ENCODE data around the gene NTM. TPM values are rescaled to one million over a fixed set of nuclear protein-coding genes. Genes with fewer than 3 reads are reported as not detected.

The NTM gene
- total RNA-seq, 3 donors from 2014 or later, result not detected

DNA sequence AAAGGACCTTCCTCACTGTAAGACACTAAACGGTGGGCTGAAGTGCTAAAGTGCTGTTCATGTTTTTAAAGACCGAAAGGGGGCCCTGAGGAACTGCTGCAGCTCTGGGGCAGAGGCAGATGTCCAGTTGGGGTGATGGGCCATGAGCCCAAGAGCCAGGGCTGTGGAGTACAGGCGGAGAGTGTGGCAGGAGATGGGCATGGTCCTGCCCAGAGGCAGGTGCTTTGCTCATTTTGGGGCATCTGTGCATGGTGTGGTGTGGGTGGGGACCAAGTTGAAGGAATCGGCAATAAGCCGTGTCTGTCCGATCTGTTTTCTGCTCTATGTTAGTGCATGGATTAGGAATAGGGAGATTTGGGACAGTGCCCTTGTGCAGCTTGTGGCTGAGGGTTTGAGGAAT, 258.3 kb downstream of the NTM start:
- H3K4me3 Mint-ChIP-seq, result no peak overlapping the region
- peaks cover 2% of the 10 kb centered on the region for H3K9me3 Mint-ChIP-seq
- ATAC-seq, result no peak
- peaks cover 10% of the 10 kb centered on the region for H3K27me3 Mint-ChIP-seq (ENCODE audit: low read depth)
- H3K36me3 Mint-ChIP-seq (ENCODE audit: insufficient read depth), result no peaks in the 10 kb centered on the region
- no peak for DNase-seq
- H3K4me1 Mint-ChIP-seq (ENCODE audit: low read depth), result no peaks in the 10 kb centered on the region

DNA sequence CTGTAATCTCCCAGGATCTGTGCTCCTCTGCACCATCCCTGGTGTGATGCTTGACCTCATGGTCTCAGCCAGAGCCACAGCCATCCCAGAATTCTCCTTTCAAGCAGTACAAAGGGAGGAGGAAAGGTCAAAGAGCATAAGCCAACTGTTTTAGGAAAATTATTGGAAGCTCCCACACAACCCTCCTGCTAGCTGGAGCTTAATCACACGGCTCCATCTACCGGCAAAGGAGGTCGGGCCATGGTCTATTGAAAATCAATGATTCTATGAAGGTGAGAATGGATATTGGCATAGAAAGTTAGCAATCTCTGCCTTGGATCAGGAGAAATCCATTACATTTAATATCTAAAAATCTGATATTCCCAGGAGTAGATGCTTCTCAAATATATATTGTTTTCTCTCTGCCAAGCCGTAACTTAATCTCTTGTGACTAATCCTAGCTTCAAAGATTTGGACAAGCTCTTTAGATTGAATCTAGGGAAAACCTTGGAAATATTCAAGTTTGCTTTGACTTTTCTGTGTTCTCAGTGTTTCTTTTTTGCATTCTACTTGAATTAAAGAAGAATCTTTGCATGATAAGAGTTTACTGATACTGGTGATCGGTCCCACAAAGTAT, 259.6 kb downstream of the NTM start:
- Mint-ChIP-seq H3K4me3 (no peak overlapping the region), H3K9me3 (peaks cover 5% of the 10 kb centered on the region), H3K36me3 (ENCODE audit: insufficient read depth) (no peaks in the 10 kb centered on the region), H3K27me3 (ENCODE audit: low read depth) (peaks cover 10% of the 10 kb centered on the region), H3K4me1 (ENCODE audit: low read depth) (no peaks in the 10 kb centered on the region)
- ATAC-seq (no peak), DNase-seq (no peak)

- no peaks in the 10 kb centered on the region for H3K36me3 Mint-ChIP-seq (ENCODE audit: insufficient read depth)
Observed at GRCh38 chr11:131632971-131633370, 262.6 kb downstream of the NTM start.

DNA sequence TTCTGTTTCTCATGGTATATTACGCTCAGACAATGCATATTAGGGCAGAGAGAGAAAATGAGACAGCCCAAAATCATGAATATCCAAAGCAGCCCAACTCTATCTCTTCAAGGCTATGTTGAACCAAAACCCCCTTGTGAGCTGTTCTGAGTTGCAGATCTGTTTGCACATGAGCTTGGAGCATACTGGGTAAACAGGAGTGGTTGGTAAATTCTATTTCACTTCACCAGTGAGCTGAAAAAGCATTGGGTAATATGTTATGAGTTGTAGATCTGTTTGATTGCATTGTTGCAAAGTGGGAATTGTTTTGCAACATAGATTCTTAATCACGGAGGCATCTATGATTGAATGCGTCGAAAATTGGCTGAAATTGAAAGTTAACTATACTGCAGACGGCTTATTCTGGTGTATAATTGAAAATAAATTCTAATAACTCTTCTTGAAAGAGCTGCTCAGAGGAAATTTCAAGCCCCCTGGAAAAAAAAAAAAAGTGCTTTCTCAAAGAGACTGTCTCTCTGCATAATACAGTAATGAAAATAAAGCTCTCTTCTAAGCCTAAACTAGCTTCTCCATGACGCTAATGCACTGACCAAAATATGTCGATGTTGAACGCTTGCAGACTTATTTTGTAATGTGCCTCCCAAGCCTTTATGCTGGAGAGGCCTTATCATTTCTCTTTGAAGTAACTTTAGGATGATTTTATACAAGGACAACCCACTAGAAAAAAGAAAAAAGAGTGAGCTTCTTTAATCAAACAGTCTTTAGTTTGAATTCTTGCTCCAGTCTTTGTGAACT, 263.7 kb downstream of the NTM start:
- Mint-ChIP-seq H3K36me3 (ENCODE audit: insufficient read depth) (no peaks in the 10 kb centered on the region), H3K4me3 (no peak overlapping the region), H3K4me1 (ENCODE audit: low read depth) (no peaks in the 10 kb centered on the region), H3K27me3 (ENCODE audit: low read depth) (peaks cover 6% of the 10 kb centered on the region), H3K9me3 (peaks cover 5% of the 10 kb centered on the region)
- DNase-seq, result no peak
- ATAC-seq, result no peak

More at GRCh38 chr11:131632971-131633370, 262.6 kb downstream of the NTM start:
- ATAC-seq (no peak), DNase-seq (no peak)
- peaks cover 5% of the 10 kb centered on the region for H3K9me3 Mint-ChIP-seq
- H3K4me1 Mint-ChIP-seq (ENCODE audit: low read depth), result no peaks in the 10 kb centered on the region
- peaks cover 7% of the 10 kb centered on the region for H3K27me3 Mint-ChIP-seq (ENCODE audit: low read depth)
- H3K4me3 Mint-ChIP-seq, result no peak overlapping the region

DNA sequence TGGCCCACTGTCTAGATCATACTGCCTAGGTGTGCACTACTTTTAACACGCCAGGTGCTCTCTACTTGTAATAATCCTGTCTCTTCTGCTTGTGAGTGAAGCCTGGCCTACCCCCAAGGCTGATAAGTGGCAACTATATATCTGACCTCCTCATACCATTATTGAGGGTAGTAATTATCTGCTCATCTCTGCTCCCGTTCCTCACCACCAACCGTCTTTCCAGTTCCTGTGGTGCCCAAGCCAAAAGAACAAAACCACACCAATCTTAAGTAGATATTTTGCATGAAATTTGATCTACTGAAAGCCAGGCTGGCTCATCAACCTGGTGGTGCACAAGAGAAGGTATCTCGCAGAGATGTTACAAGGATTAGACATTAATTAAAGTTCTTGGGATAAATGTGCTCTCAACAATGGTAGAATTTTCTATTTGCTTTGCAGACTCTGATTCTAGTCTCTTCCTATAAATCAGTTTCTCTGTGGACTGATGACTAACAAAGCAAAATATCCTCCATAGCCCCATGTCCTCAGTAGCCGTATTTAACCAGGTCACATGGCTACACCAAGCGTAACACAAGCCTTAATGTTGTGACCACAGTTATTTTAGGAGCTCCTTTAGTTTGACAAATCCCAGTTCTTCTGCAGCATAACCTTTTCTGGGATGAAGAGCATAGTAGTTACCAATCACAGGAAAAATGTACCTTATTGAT, 267.2 kb downstream of the NTM start:
- ATAC-seq, result no peak

GRCh38 chr11:131638889-131639288, 268.5 kb downstream of the NTM start:
- ATAC-seq (no peak), DNase-seq (no peak)
- H3K4me1 Mint-ChIP-seq (ENCODE audit: low read depth), result no peaks in the 10 kb centered on the region
- peaks cover 2% of the 10 kb centered on the region for H3K9me3 Mint-ChIP-seq
- no peaks in the 10 kb centered on the region for H3K36me3 Mint-ChIP-seq (ENCODE audit: insufficient read depth)
- peaks cover 1% of the 10 kb centered on the region for H3K27me3 Mint-ChIP-seq (ENCODE audit: low read depth)
- no peak overlapping the region for H3K4me3 Mint-ChIP-seq

More for the DNA sequence above, 267.2 kb downstream of the NTM start:
- DNase-seq, result no peak
- no peak overlapping the region for H3K4me3 Mint-ChIP-seq
- peaks cover 1% of the 10 kb centered on the region for H3K27me3 Mint-ChIP-seq (ENCODE audit: low read depth)
- no peaks in the 10 kb centered on the region for H3K4me1 Mint-ChIP-seq (ENCODE audit: low read depth)
- H3K36me3 Mint-ChIP-seq (ENCODE audit: insufficient read depth), result no peaks in the 10 kb centered on the region
- peaks cover 5% of the 10 kb centered on the region for H3K9me3 Mint-ChIP-seq

DNA sequence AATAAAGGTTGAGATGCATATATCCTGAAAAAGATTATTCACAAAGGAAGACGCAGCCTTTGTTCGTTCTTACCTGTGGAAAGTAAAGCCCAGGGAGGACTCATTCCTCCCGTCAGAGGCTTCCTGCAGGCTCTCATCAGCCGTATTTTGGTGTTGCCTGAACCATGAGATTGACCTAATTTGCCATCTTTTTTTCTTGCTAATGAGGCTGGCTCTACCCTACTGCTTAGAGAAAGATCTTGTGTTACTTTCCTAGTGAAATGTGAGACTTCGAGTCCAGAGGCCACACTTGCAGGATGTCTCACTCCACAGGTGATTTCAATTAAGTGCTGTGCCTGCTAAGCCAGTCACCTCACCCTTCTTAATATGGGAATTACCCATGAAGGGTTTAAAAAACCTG, 269.9 kb downstream of the NTM start:
- peaks cover 1% of the 10 kb centered on the region for H3K27me3 Mint-ChIP-seq (ENCODE audit: low read depth)
- ATAC-seq (no peak), DNase-seq (no peak)
- H3K4me3 Mint-ChIP-seq, result no peak overlapping the region
- no peaks in the 10 kb centered on the region for H3K4me1 Mint-ChIP-seq (ENCODE audit: low read depth)
- H3K9me3 Mint-ChIP-seq, result no peaks in the 10 kb centered on the region
- no peaks in the 10 kb centered on the region for H3K36me3 Mint-ChIP-seq (ENCODE audit: insufficient read depth)

DNA sequence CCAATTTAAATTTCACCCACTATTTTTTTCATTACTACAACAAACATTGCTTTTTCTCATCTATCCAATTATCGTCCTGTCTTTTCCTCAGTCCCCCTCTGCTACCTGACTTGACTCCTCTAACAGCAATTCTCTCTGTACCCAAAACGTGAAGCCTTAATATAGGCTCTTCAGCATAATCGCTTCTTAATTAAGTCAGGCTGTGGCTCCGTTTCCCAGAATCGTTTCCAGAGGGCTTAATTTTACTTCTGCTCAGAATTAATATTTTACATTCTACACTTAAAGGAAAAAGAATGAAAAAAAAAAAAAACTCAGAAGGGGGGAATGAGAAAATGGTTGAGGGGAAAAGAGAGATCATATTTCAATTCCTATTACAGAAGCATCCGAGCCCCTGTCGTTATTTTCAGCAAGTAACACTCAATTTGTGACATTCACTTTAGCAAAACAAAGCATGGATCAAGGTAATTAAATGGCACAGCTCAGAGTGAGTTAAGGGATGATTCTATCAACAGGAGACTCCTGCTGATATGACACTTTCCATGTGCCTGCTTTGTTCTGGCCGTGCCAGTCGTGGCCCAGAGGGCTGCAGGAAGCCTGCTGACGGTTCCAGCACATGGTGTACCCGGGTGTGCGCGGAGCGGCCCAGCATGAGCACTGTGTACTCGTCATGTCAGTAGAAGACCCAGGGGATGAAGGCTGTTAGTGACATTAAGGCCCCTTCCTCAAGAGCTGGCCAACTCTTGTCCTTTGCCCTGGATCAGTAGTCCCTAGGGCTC, 272.5 kb downstream of the NTM start:
- ATAC-seq (no peak), DNase-seq (no peak)
- Mint-ChIP-seq H3K4me1 (ENCODE audit: low read depth) (no peaks in the 10 kb centered on the region), H3K4me3 (no peak overlapping the region), H3K9me3 (no peaks in the 10 kb centered on the region), H3K36me3 (ENCODE audit: insufficient read depth) (no peaks in the 10 kb centered on the region), H3K27me3 (ENCODE audit: low read depth) (no peaks in the 10 kb centered on the region)

DNA sequence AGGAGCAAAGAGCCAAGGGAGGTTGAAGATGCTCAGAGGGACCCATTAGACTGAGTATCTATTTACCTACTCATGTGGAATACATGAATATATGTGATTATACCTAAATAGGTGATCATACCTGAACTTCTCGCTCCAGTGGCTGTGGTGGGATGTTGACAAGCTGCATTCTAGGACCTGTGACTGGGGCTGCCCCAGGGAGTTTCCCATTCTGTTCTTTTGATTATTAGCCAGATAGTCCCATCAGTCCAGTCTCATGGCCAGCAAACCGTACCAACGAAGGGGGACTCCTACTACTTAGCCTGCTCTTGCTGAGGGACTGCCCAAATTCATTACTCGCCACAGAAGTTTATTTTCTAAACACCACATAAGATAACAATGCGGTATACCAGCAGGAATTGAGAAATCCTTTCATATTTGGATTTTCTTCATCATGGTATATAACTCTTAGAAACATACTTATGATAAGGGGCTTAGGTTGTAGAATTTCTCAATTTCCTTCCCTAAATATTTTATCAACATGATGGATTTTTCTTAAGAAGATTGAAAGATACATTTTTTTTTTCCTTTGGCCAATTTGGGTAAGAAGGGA, 273.9 kb downstream of the NTM start:
- Mint-ChIP-seq H3K36me3 (ENCODE audit: insufficient read depth) (no peaks in the 10 kb centered on the region), H3K4me3 (no peak overlapping the region), H3K9me3 (no peaks in the 10 kb centered on the region), H3K27me3 (ENCODE audit: low read depth) (no peaks in the 10 kb centered on the region), H3K4me1 (ENCODE audit: low read depth) (no peaks in the 10 kb centered on the region)
- ATAC-seq (no peak), DNase-seq (no peak)

GRCh38 chr11:131645237-131645636, 274.8 kb downstream of the NTM start:
- Mint-ChIP-seq H3K4me3 (no peak overlapping the region), H3K9me3 (no peaks in the 10 kb centered on the region), H3K4me1 (ENCODE audit: low read depth) (no peaks in the 10 kb centered on the region), H3K36me3 (ENCODE audit: insufficient read depth) (no peaks in the 10 kb centered on the region), H3K27me3 (ENCODE audit: low read depth) (no peaks in the 10 kb centered on the region)
- DNase-seq (no peak), ATAC-seq (no peak)

- DNase-seq (no peak), ATAC-seq (no peak)
- H3K4me1 Mint-ChIP-seq (ENCODE audit: low read depth), result no peaks in the 10 kb centered on the region
- H3K27me3 Mint-ChIP-seq (ENCODE audit: low read depth), result no peaks in the 10 kb centered on the region
- no peak overlapping the region for H3K4me3 Mint-ChIP-seq
- no peaks in the 10 kb centered on the region for H3K9me3 Mint-ChIP-seq
- no peaks in the 10 kb centered on the region for H3K36me3 Mint-ChIP-seq (ENCODE audit: insufficient read depth)
Observed at GRCh38 chr11:131649856-131650255, 279.4 kb downstream of the NTM start.

- Mint-ChIP-seq H3K4me3 (no peak overlapping the region), H3K4me1 (ENCODE audit: low read depth) (no peaks in the 10 kb centered on the region), H3K27me3 (ENCODE audit: low read depth) (no peaks in the 10 kb centered on the region), H3K9me3 (no peaks in the 10 kb centered on the region), H3K36me3 (ENCODE audit: insufficient read depth) (no peaks in the 10 kb centered on the region)
- ATAC-seq (no peak), DNase-seq (no peak)
Observed at GRCh38 chr11:131652231-131652630, 281.8 kb downstream of the NTM start.

DNA sequence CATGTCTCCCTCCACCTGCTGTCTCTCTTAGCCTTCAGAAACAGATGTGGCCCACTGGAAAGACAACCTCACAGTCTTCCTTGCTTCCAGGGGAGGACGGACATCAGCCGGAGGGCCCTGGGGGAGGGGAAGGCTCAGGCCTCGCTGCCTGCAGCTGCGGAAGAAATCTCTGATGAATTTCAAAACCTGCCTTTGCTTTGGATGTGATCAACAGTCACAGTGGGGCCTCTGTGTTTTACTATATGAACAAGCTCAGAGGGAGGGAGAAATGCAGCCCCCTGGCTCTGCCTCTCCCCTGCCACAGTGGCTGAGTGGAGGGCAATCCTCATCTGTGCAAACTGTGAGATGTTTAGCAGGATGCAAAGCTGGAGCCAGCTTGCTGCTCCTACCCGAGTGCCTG, 282.8 kb downstream of the NTM start:
- Mint-ChIP-seq H3K4me3 (no peak overlapping the region), H3K4me1 (ENCODE audit: low read depth) (no peaks in the 10 kb centered on the region), H3K9me3 (no peaks in the 10 kb centered on the region), H3K36me3 (ENCODE audit: insufficient read depth) (no peaks in the 10 kb centered on the region), H3K27me3 (ENCODE audit: low read depth) (no peaks in the 10 kb centered on the region)
- DNase-seq, result no peak
- no peak for ATAC-seq

GRCh38 chr11:131654849-131655248, 284.4 kb downstream of the NTM start:
- ATAC-seq, result no peak
- H3K4me3 Mint-ChIP-seq, result no peak overlapping the region
- H3K9me3 Mint-ChIP-seq, result no peaks in the 10 kb centered on the region
- no peak for DNase-seq
- H3K27me3 Mint-ChIP-seq (ENCODE audit: low read depth), result no peaks in the 10 kb centered on the region
- no peaks in the 10 kb centered on the region for H3K36me3 Mint-ChIP-seq (ENCODE audit: insufficient read depth)
- H3K4me1 Mint-ChIP-seq (ENCODE audit: low read depth), result no peaks in the 10 kb centered on the region

Measured in activated T-cell treated with anti-CD3 and anti-CD28 coated beads, Interleukin-2, amount 50 U/mL, for 4 hours (primary cell).